ENCODE data around the gene ADAMTS1.

Gene ADAMTS1

GRCh38 chr21:26790296-26790695 is 54.9 kb downstream of the ADAMTS1 start:
- CTCF ChIA-PET, result interaction anchor here (0.6 kb wide), 1 partner anchor 59 kb away, joined by 5 read pairs; no protein-coding TSS in a partner anchor
- H3K4me3 ChIP-seq (ENCODE audit: low read depth, low read length), result no peak overlapping the region
- no peak overlapping the region for H3K27ac ChIP-seq (ENCODE audit: extremely low read depth, low read depth, low read length)
- no peaks in the 10 kb centered on the region for H3K9me3 ChIP-seq (ENCODE audit: control insufficient read depth, insufficient read depth, low read depth, low read length)
- POLR2A ChIA-PET, result no interaction called here
- H3K4me1 ChIP-seq (ENCODE audit: control insufficient read depth, insufficient read depth, low read length), result peaks cover 3% of the 10 kb centered on the region
- no peak for TF ChIP-seq ZNF311 (tag by site-specific recombination; IDR thresholded peaks at IDR 0.05; ENCODE audit: borderline replicate concordance)
- no peak for TF ChIP-seq ZNF362 (tag by site-specific recombination; IDR thresholded peaks at IDR 0.05)
- TF ChIP-seq ZNF658 (tag by site-specific recombination; IDR thresholded peaks at IDR 0.05), result no peak
- no peak for TF ChIP-seq ZNF302 (tag by site-specific recombination; IDR thresholded peaks at IDR 0.05; ENCODE audit: low read depth)
- no peak for TF ChIP-seq ZNF394 (tag by site-specific recombination; IDR thresholded peaks at IDR 0.05; ENCODE audit: borderline replicate concordance)
- H3K36me3 ChIP-seq (ENCODE audit: control insufficient read depth in 2 of 2, insufficient read depth in 1 of 2, low read length in 2 of 2), result no peaks in the 10 kb centered on the region

- no peak overlapping the region for H3K4me3 ChIP-seq (ENCODE audit: low read depth, low read length)
- no peaks in the 10 kb centered on the region for H3K4me1 ChIP-seq (ENCODE audit: control insufficient read depth, insufficient read depth, low read length)
- POLR2A ChIA-PET, result no interaction called here
- CTCF ChIA-PET, result no interaction called here
- H3K9me3 ChIP-seq (ENCODE audit: control insufficient read depth, insufficient read depth, low read depth, low read length), result no peaks in the 10 kb centered on the region
- no peaks in the 10 kb centered on the region for H3K36me3 ChIP-seq (ENCODE audit: control insufficient read depth in 2 of 2, insufficient read depth in 1 of 2, low read length in 2 of 2)
- no peak overlapping the region for H3K27ac ChIP-seq (ENCODE audit: extremely low read depth, low read depth, low read length)
- no peak for TF ChIP-seq ZNF26 (tag by site-specific recombination; IDR thresholded peaks at IDR 0.05)
- no peak for TF ChIP-seq SP7 (tag by site-specific recombination; IDR thresholded peaks at IDR 0.05)
- TF ChIP-seq MZF1 (tag by site-specific recombination; IDR thresholded peaks at IDR 0.05; ENCODE audit: borderline replicate concordance), result no peak
These were observed 56.4 kb downstream of the ADAMTS1 start for GRCh38 chr21:26788790-26789189.

Data from HEK293 (cell line).